Measurements from ENCODE around the gene GTF2F2.

- TF ChIP-seq CTCF (IDR thresholded peaks at IDR 0.05; ENCODE audit: extremely low read depth in 1 of 2, insufficient read depth in 1 of 2, low read depth in 1 of 2, low read length in 2 of 2) (no peak), EZH2 (IDR thresholded peaks at IDR 0.05; ENCODE audit: borderline replicate concordance, low read depth, low read length, severe bottlenecking) (no peak), GATA2 (IDR thresholded peaks at IDR 0.05; ENCODE audit: insufficient read depth, insufficient read length, low read depth, low read length) (no peak), MAX (IDR thresholded peaks at IDR 0.05; ENCODE audit: insufficient read depth, insufficient read length) (no peak), FOS (IDR thresholded peaks at IDR 0.05; ENCODE audit: borderline replicate concordance, insufficient read depth, low read length) (no peak), POLR2A (IDR thresholded peaks at IDR 0.05; ENCODE audit: low read depth, low read length) (no peak), MYC (IDR thresholded peaks at IDR 0.05; ENCODE audit: low read depth, low read length) (no peak), JUN (IDR thresholded peaks at IDR 0.05; ENCODE audit: borderline replicate concordance, insufficient read depth, insufficient read length, low read depth) (no peak), POLR2AphosphoS5 (IDR thresholded peaks at IDR 0.05; ENCODE audit: insufficient read depth, low read depth, low read length) (no peak)
These were observed 16.6 kb downstream of the GTF2F2 start for GRCh38 chr13:45136741-45137504.
